ENCODE data around the gene UBE2QL1. TPM values are rescaled to one million over a fixed set of nuclear protein-coding genes. Genes with fewer than 3 reads are reported as not detected.
A peak's percentile ranks its signal among the peaks of the same experiment; 100 is the strongest.

Gene UBE2QL1
- total RNA-seq, 2 experiments from 2014 or later: not detected

GRCh38 chr5:6487081-6487480, 38.4 kb downstream of the UBE2QL1 start:
- H3K9me2 ChIP-seq (ENCODE audit: insufficient read depth, low read length): no peaks in the 10 kb centered on the region
- H3K36me3 ChIP-seq (ENCODE audit: insufficient read depth, low read length): no peaks in the 10 kb centered on the region
- no peaks in the 10 kb centered on the region for H4K20me1 ChIP-seq (ENCODE audit: insufficient read depth, low read length)
- no peaks in the 10 kb centered on the region for H3K79me2 ChIP-seq (ENCODE audit: insufficient read depth, low read depth, low read length)
- no peak overlapping the region for H3K4me2 ChIP-seq (ENCODE audit: low read length)
- DNase-seq (ENCODE audit: low spot score): no peak
- TF ChIP-seq EZH2phosphoT487 (IDR thresholded peaks at IDR 0.05; ENCODE audit: borderline replicate concordance, low read depth, low read length) (no peak), CTCF (conservative IDR thresholded peaks at IDR 0.05; ENCODE audit: low read length) (0 out of 2 replicates have a peak, but pooled peaks have one; percentile 23)
- intact Hi-C loops (cut with micrococcal nuclease; ENCODE audit: unreplicated experiment): no loop called here
- no peak overlapping the region for H2AFZ ChIP-seq (ENCODE audit: low read length)
- POLR2A ChIA-PET: no interaction called here
- CTCF ChIA-PET (ENCODE audit: unreplicated experiment): no interaction called here
- H3K4me1 ChIP-seq (ENCODE audit: insufficient read depth, low read length, poor library complexity, severe bottlenecking): peaks cover 6% of the 10 kb centered on the region
- H3K27ac ChIP-seq (ENCODE audit: low read depth, low read length, poor library complexity, severe bottlenecking): no peak overlapping the region
- H3K4me3 ChIP-seq (ENCODE audit: low read depth, low read length, poor library complexity, severe bottlenecking): no peak overlapping the region
- no TSS peak for BruUV-seq (replicated peaks)
- no peaks in the 10 kb centered on the region for H3K9me3 ChIP-seq (ENCODE audit: low read length)

GRCh38 chr5:6488021-6488420, 39.4 kb downstream of the UBE2QL1 start:
- Histone ChIP-seq H3K9me3 (ENCODE audit: low read length) (no peaks in the 10 kb centered on the region), H3K27ac (ENCODE audit: low read depth, low read length, poor library complexity, severe bottlenecking) (no peak overlapping the region), H3K4me2 (ENCODE audit: low read length) (no peak overlapping the region), H4K20me1 (ENCODE audit: insufficient read depth, low read length) (no peaks in the 10 kb centered on the region), H2AFZ (ENCODE audit: low read length) (no peak overlapping the region), H3K4me1 (ENCODE audit: insufficient read depth, low read length, poor library complexity, severe bottlenecking) (peaks cover 6% of the 10 kb centered on the region), H3K4me3 (ENCODE audit: low read depth, low read length, poor library complexity, severe bottlenecking) (no peak overlapping the region), H3K79me2 (ENCODE audit: insufficient read depth, low read depth, low read length) (no peaks in the 10 kb centered on the region), H3K36me3 (ENCODE audit: insufficient read depth, low read length) (no peaks in the 10 kb centered on the region), H3K9me2 (ENCODE audit: insufficient read depth, low read length) (no peaks in the 10 kb centered on the region)
- TF ChIP-seq CTCF (conservative IDR thresholded peaks at IDR 0.05; ENCODE audit: low read length) (no peak), EZH2phosphoT487 (IDR thresholded peaks at IDR 0.05; ENCODE audit: borderline replicate concordance, low read depth, low read length) (no peak)
- intact Hi-C loops (cut with micrococcal nuclease; ENCODE audit: unreplicated experiment): no loop called here
- POLR2A ChIA-PET: interaction anchor here (0.6 to 0.7 kb wide), 2 partner anchors 36 to 504 kb away, joined by 3 read pairs; no protein-coding TSS in a partner anchor
- CTCF ChIA-PET (ENCODE audit: unreplicated experiment): no interaction called here
- no peak for DNase-seq (ENCODE audit: low spot score)
- BruUV-seq (replicated peaks): no TSS peak

DNA sequence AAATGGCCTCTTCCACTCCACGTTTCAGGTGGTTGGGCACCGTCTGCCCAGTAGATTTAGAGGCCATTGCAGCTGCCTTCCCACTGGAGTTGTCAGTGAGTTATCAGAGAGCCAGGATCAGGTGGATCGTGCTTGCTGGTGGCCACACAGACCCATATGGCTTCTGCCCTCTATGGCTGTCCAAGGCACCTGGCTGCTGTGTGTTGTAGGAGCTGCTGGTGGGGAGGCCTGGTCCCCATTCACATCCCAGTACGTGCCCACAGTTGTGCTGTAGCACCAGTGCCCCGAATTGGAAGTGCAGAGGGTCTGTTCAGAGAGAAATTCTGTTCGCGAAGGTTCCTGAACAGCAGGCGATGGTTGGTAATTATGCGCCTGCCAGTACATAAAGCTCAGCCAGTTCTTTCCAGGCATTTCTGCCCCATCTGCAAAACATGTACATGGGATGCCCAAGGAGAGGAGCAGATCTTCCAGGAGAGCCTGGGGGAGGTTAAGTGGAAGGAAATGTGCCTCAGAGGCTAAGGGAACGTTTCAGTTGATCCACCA, 41.1 kb downstream of the UBE2QL1 start:
- Histone ChIP-seq H4K20me1 (ENCODE audit: insufficient read depth, low read length) (no peaks in the 10 kb centered on the region), H2AFZ (ENCODE audit: low read length) (no peak overlapping the region), H3K79me2 (ENCODE audit: insufficient read depth, low read depth, low read length) (no peaks in the 10 kb centered on the region), H3K36me3 (ENCODE audit: insufficient read depth, low read length) (no peaks in the 10 kb centered on the region), H3K4me1 (ENCODE audit: insufficient read depth, low read length, poor library complexity, severe bottlenecking) (peaks cover 6% of the 10 kb centered on the region), H3K9me2 (ENCODE audit: insufficient read depth, low read length) (no peaks in the 10 kb centered on the region), H3K4me3 (ENCODE audit: low read depth, low read length, poor library complexity, severe bottlenecking) (no peak overlapping the region), H3K9me3 (ENCODE audit: low read length) (no peaks in the 10 kb centered on the region), H3K4me2 (ENCODE audit: low read length) (no peak overlapping the region), H3K27ac (ENCODE audit: low read depth, low read length, poor library complexity, severe bottlenecking) (no peak overlapping the region)
- no TSS peak for BruUV-seq (replicated peaks)
- TF ChIP-seq EZH2phosphoT487 (IDR thresholded peaks at IDR 0.05; ENCODE audit: borderline replicate concordance, low read depth, low read length) (no peak), CTCF (conservative IDR thresholded peaks at IDR 0.05; ENCODE audit: low read length) (no peak)
- POLR2A ChIA-PET: interaction anchor here (0.6 kb wide), 1 partner anchor 121 kb away, joined by 5 read pairs; no protein-coding TSS in a partner anchor
- DNase-seq (ENCODE audit: low spot score): no peak
- CTCF ChIA-PET (ENCODE audit: unreplicated experiment): no interaction called here
- intact Hi-C loops (cut with micrococcal nuclease; ENCODE audit: unreplicated experiment): no loop called here
